K562 (cell line): ENCODE results near the gene CHCHD1. TPM values are rescaled to one million over a fixed set of nuclear protein-coding genes. Genes with fewer than 3 reads are reported as not detected.

Experiments
- ATAC-seq: fragments of 200-7000 bp; cut with Tn5 transposase; 3 replicates; pipeline ENCODE4 v1.9.1; 2020; ENCODE audit warnings: moderate library complexity
- BruUV-seq: library from RNA; stranded (reverse); fragments of 400-500 nt; replicated peaks from 2 replicates; lab custom pipeline; 2021; lab: Mats Ljungman, UMichigan
- CTCF ChIA-PET: fragments of 300-600 bp; formaldehyde crosslinking; extraction: SDS; loops from one replicate; lab custom pipeline; 2021; ENCODE audit warnings: low intra/inter-chr PET ratio; lab: Yijun Ruan, JAX
- POLR2A ChIA-PET: fragments of 300-600, 350-650 bp; sonication (Branson Sonifier 250); formaldehyde crosslinking; extraction: SDS; loops from one replicate; lab custom pipeline; 2021; ENCODE audit warnings: antibody characterized with exemption, inconsistent platforms; lab: Yijun Ruan, JAX
- DNase-seq, 4 experiments: peaks; one replicate each; pipeline versions ENCODE4 v3.0.0 to v3.0.0-alpha.2; 2011 to 2018; ENCODE audit warnings: low spot score in 3 of 4, mixed read lengths in 3 of 4; ENCODE audit errors: extremely low read depth in 1 of 4
- FAIRE-seq: peaks from 2 replicates; lab custom pipeline; 2011; peaks lifted over from hg19 to GRCh38; lab: Jason Lieb, UNC
- H2AFZ ChIP-seq: 2 replicates; pipeline ENCODE4 v1.6.0; 2011; ENCODE audit warnings: low read depth, low read length, control low read depth, inconsistent platforms
- H3K27ac ChIP-seq: fragments of 200-600 bp; 3 replicates; pipeline ENCODE4 v1.8.0; 2011; ENCODE audit warnings: low read depth, mild to moderate bottlenecking, control low read depth, inconsistent platforms, low read length, moderate library complexity, mixed read lengths; ENCODE audit errors: extremely low read depth
- H3K27me3 ChIP-seq, 2 experiments: fragments of 300-600 bp in 1 of 2; 2 replicates in 1 of 2; 3 replicates in 1 of 2; pipeline versions ENCODE4 v1.6.0 to v1.8.0; 2011; ENCODE audit warnings: inconsistent platforms in 2 of 2, low read length in 2 of 2, mild to moderate bottlenecking in 1 of 2, mixed read lengths in 1 of 2, moderate library complexity in 1 of 2; ENCODE audit not compliant: control insufficient read depth in 2 of 2, insufficient read depth in 2 of 2
- H3K36me3 ChIP-seq: fragments of 300-600 bp; 3 replicates; pipeline ENCODE4 v1.8.0; 2011; ENCODE audit warnings: mild to moderate bottlenecking, low read length, inconsistent platforms; ENCODE audit not compliant: control insufficient read depth, insufficient read depth
- H3K4me1 ChIP-seq, 2 experiments: fragments of 200-600 bp in 1 of 2; replicated peaks in 1 of 2; 2 replicates in 1 of 2; 3 replicates in 1 of 2; pipeline versions ENCODE4 v1.5.1 to v1.8.0; 2011; ENCODE audit warnings: inconsistent platforms in 2 of 2, low read length in 2 of 2, mild to moderate bottlenecking in 1 of 2, mixed read lengths in 1 of 2, moderate library complexity in 1 of 2; ENCODE audit not compliant: control insufficient read depth in 2 of 2, insufficient read depth in 2 of 2
- H3K4me2 ChIP-seq: 2 replicates; pipeline ENCODE4 v1.6.1; 2011; ENCODE audit warnings: low read length, control low read depth, inconsistent platforms, mixed read lengths; ENCODE audit not compliant: insufficient read depth
- H3K4me3 ChIP-seq: fragments of 200-600 bp; sonication (generic), shearing (Covaris generic); 2 replicates; pipeline ENCODE4 v1.5.1; 2016; ENCODE audit warnings: control low read depth, inconsistent platforms
- H3K79me2 ChIP-seq: fragments of 200-600 bp; 3 replicates; pipeline ENCODE4 v1.8.0; 2011; ENCODE audit warnings: low read length, inconsistent platforms; ENCODE audit not compliant: control insufficient read depth, insufficient read depth
- H3K9ac ChIP-seq, 2 experiments: 2 replicates each; pipeline versions ENCODE4 v1.6.0 to v1.6.1; 2011; ENCODE audit warnings: low read depth in 2 of 2, low read length in 2 of 2, control low read depth in 1 of 2, inconsistent platforms in 1 of 2, mild to moderate bottlenecking in 1 of 2, mixed read lengths in 1 of 2; ENCODE audit not compliant: insufficient read depth in 1 of 2
- H3K9me1 ChIP-seq: one replicate; pipeline ENCODE4 v1.6.0; 2011; ENCODE audit warnings: inconsistent platforms, mild to moderate bottlenecking, low read length, moderate library complexity; ENCODE audit not compliant: control insufficient read depth, insufficient read depth
- H3K9me3 ChIP-seq: replicated peaks from 2 replicates; pipeline ENCODE4 v1.5.1; 2011; ENCODE audit warnings: low read depth, low read length, inconsistent platforms; ENCODE audit not compliant: control insufficient read depth, insufficient read depth
- H4K20me1 ChIP-seq: replicated peaks from 2 replicates; pipeline ENCODE4 v1.6.1; 2011; ENCODE audit warnings: low read length, inconsistent platforms, mixed read lengths; ENCODE audit not compliant: control insufficient read depth, insufficient read depth
- EGR1 ChIP-seq: fragments of 450-650 bp; conservative IDR thresholded peaks from 2 replicates; pipeline ENCODE4 v1.6.1; 2017; ENCODE audit warnings: mild to moderate bottlenecking
- POLR2A ChIP-seq: fragments of 450-650 bp; conservative IDR thresholded peaks from 2 replicates; pipeline ENCODE4 v1.6.1; 2016
- POLR2B ChIP-seq: fragments of 450-650 bp; IDR thresholded peaks from 2 replicates; pipeline ENCODE4 v1.6.1; 2018; ENCODE audit warnings: low read depth; ENCODE audit not compliant: partially characterized antibody
- POLR2G ChIP-seq: fragments of 200-400 bp; formaldehyde crosslinking; IDR thresholded peaks from 2 replicates; pipeline ENCODE4 v1.6.1; 2017; ENCODE audit warnings: low read depth, mild to moderate bottlenecking, antibody characterized with exemption, low read length, moderate library complexity
- RBFOX2 ChIP-seq: fragments of 200-400 bp; formaldehyde crosslinking; IDR thresholded peaks from 2 replicates; pipeline ENCODE4 v1.6.1; 2017; ENCODE audit warnings: low read depth, mild to moderate bottlenecking, low read length, moderate library complexity
- RBM22 ChIP-seq: fragments of 200-400 bp; formaldehyde crosslinking; IDR thresholded peaks from 2 replicates; pipeline ENCODE4 v1.6.1; 2018; ENCODE audit warnings: low read length, low read depth; ENCODE audit not compliant: poor library complexity, severe bottlenecking
- SMAD3 ChIP-seq: fragments of 450-650 bp; formaldehyde crosslinking; conservative IDR thresholded peaks from 2 replicates; pipeline ENCODE4 v1.4.0; 2020; ENCODE audit warnings: mild to moderate bottlenecking
- SRF ChIP-seq, 2 experiments: fragments of 250-450, 450-650 bp in 1 of 2; sonication (Bioruptor Pico) in 1 of 2; sonication (generic) in 1 of 2; formaldehyde crosslinking; IDR thresholded peaks; 2 replicates each; pipeline versions ENCODE4 v1.5.0 to v1.5.1; 2020 to 2022; ENCODE audit warnings: mild to moderate bottlenecking in 1 of 2, missing genetic modification reagents in 1 of 2
- ZNF644 ChIP-seq: fragments of 200-800 bp; sonication (Bioruptor generic); IDR thresholded peaks from 2 replicates; pipeline ENCODE4 v1.6.1; 2016; ENCODE audit warnings: low read depth, missing genetic modification characterization, missing compliant biosample characterization
- WGBS: fragments of 100-300 bp; shearing (Covaris generic); methylation state at CpG from one replicate; pipeline ENCODE4 v1.1.6; 2016; ENCODE audit warnings: low coverage, mixed read lengths; ENCODE audit not compliant: insufficient coverage; ENCODE audit errors: missing lambda C conversion rate; 5-methylcytosine and 5-hydroxymethylcytosine counted together
- in situ Hi-C: fragments of 300-500 bp; cut with MboI; formaldehyde crosslinking; loops from 4 replicates; pipeline ENCODE4 v1.15.0; 2018; ENCODE audit warnings: inconsistent platforms, mixed read lengths
- intact Hi-C: fragments of 100-400 bp; cut with micrococcal nuclease; formaldehyde crosslinking; loops from 2 replicates; pipeline ENCODE4 v1.14.2; 2022
- polyA plus RNA-seq, 8 experiments: library from polyadenylated mRNA; depleted of rRNA in 4 of 8; stranded (reverse) in 5 of 8; unstranded in 3 of 8; fragments of >200 nt; fragmentation: Nextera tagmentation in 2 of 8; fragmentation: Illumina TruSeq in 1 of 8; extraction: Ambion mirVana in 2 of 8; extraction: Trizol in 1 of 8; gene quantifications; 2 replicates each; pipeline versions ENCODE4 v1.2.1 to v1.2.3, GENCODE V29; 2011 to 2014; ENCODE audit warnings: inconsistent platforms in 1 of 8, missing spikeins in 1 of 8
- total RNA-seq, 7 experiments: library from RNA; depleted of rRNA in 6 of 7; stranded (reverse); fragments of >200 nt in 6 of 7; fragmentation: Illumina TruSeq in 2 of 7; extraction: Trizol in 2 of 7; gene quantifications; 2 replicates each; pipeline versions ENCODE4 v1.2.1 to v1.2.3, GENCODE V29; 2011 to 2021; ENCODE audit warnings: low replicate concordance in 1 of 7
- TF ChIP-seq, protein P1 (sequence below), 2 experiments: fragments of 450-650 bp; formaldehyde crosslinking in 1 of 2; IDR thresholded peaks; 2 replicates each; pipeline versions ENCODE4 v1.4.0 to v1.6.1; 2014 to 2020; ENCODE audit warnings: mild to moderate bottlenecking in 2 of 2, borderline replicate concordance in 1 of 2, low read depth in 1 of 2

The CHCHD1 gene
- total and polyA plus RNA-seq, 9 of the 15 experiments (the other 6 are each of a cell fraction or from before 2014, with no cell fraction given) = 52.9 to 126 (median 83.4) TPM

DNA sequence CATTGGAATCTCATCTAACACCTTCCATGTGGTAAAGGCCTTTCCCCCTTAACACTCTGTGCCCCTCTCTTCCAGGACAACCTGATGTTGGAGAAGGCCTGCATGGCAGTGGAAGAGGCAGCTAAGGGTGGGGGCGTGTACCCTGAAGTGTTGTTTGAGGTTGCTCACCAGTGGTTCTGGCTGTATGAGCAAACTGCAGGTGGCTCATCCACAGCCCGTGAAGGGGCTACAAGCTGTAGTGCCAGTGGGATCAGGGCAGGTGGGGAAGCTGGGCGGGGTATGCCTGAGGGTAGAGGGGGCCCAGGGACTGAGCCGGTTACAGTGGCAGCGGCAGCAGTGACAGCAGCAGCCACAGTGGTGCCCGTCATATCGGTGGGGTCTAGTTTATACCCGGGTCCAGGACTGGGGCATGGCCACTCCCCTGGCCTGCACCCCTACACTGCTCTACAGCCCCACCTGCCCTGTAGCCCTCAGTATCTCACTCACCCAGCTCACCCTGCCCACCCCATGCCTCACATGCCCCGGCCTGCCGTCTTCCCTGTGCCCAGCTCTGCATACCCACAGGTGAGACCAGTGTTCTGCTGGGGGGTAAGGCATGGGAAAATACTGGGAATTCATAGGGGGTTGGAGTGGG is 17.2 kb downstream of the CHCHD1 start (continued):
- TF ChIP-seq POLR2G = peak; percentile 73
- peak; percentile 39 for TF ChIP-seq RBFOX2
- no peak for TF ChIP-seq EGR1
- no peak for TF ChIP-seq ZNF644
- 0 out of 2 replicates have a peak, but pooled peaks have one; percentile 10 for TF ChIP-seq SMAD3 (CRISPR knock-in tag)
- peak; percentile 26 for TF ChIP-seq RBM22
- TF ChIP-seq POLR2A = peak; percentile 22
- 0 out of 4 replicates have a peak, but pooled peaks of 1 of the 2 experiments have one; percentile 3 for TF ChIP-seq SRF (CRISPR knock-in tag; IDR thresholded peaks at IDR 0.05)

- ChIA-PET CTCF (no interaction called here), POLR2A (interaction anchor here (0.5 to 9.0 kb wide), 7 partner anchors 7 to 553 kb away, joined by 3 to 61 read pairs (median 4); partner anchors contain the start of genes DNAJC9 and ZSWIM8)
- Histone ChIP-seq H4K20me1 (no peaks in the 10 kb centered on the region; the same call in none of the 2 replicates), H3K4me3 (no peak overlapping the region), H3K36me3 (peaks cover 90% of the 10 kb centered on the region), H3K9me3 (no peaks in the 10 kb centered on the region), H3K9me1 (peaks cover 8% of the 10 kb centered on the region), H2AFZ (no peak overlapping the region), H3K27me3 (no peaks in the 10 kb centered on the region), H3K27ac (no peak overlapping the region), H3K4me1 (peaks cover 0 to 10% of the 10 kb centered on the region in 2 experiments; a peak in 2 of 5 replicates), H3K9ac (peak overlapping the region in 1 of 2 experiments; percentile 38; a peak in 2 of 4 replicates), H3K79me2 (no peaks in the 10 kb centered on the region), H3K4me2 (no peak overlapping the region)
- no TSS peak for BruUV-seq
- whole genome bisulfite sequencing = 61% methylated on average over 9 of the region's 9 CpGs
- FAIRE-seq = no peak
- peak; percentile 12 for ATAC-seq
- DNase-seq = no peak
- in situ Hi-C loops (no loop called here), intact Hi-C loops (no loop called here)
- TF ChIP-seq POLR2B = no peak
- TF ChIP-seq, protein P1, sequence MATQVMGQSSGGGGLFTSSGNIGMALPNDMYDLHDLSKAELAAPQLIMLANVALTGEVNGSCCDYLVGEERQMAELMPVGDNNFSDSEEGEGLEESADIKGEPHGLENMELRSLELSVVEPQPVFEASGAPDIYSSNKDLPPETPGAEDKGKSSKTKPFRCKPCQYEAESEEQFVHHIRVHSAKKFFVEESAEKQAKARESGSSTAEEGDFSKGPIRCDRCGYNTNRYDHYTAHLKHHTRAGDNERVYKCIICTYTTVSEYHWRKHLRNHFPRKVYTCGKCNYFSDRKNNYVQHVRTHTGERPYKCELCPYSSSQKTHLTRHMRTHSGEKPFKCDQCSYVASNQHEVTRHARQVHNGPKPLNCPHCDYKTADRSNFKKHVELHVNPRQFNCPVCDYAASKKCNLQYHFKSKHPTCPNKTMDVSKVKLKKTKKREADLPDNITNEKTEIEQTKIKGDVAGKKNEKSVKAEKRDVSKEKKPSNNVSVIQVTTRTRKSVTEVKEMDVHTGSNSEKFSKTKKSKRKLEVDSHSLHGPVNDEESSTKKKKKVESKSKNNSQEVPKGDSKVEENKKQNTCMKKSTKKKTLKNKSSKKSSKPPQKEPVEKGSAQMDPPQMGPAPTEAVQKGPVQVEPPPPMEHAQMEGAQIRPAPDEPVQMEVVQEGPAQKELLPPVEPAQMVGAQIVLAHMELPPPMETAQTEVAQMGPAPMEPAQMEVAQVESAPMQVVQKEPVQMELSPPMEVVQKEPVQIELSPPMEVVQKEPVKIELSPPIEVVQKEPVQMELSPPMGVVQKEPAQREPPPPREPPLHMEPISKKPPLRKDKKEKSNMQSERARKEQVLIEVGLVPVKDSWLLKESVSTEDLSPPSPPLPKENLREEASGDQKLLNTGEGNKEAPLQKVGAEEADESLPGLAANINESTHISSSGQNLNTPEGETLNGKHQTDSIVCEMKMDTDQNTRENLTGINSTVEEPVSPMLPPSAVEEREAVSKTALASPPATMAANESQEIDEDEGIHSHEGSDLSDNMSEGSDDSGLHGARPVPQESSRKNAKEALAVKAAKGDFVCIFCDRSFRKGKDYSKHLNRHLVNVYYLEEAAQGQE (IDR thresholded peaks at IDR 0.05; ENCODE audit: borderline replicate concordance) = no peak
- TF ChIP-seq, protein P1 (CRISPR knock-in tag; IDR thresholded peaks at IDR 0.05; ENCODE audit: low read depth) = peak; percentile 61; the same call in 1 of the 2 replicates
Observed at GRCh38 chr10:73799899-73800559, 18.2 kb downstream of the CHCHD1 start.
